HEK293 (cell line): Measurements from ENCODE around the gene VKORC1.

ENCODE experiments used
- ELK4 ChIP-seq: IDR thresholded peaks from 2 replicates; pipeline ENCODE4 v1.6.1; 2011; ENCODE audit warnings: mild to moderate bottlenecking, low read depth, low read length, borderline replicate concordance
- GFI1B ChIP-seq: fragments of 450-650 bp; formaldehyde crosslinking; IDR thresholded peaks from 2 replicates; pipeline ENCODE4 v1.5.1; 2016; ENCODE audit warnings: missing biosample characterization, missing genetic modification characterization
- GLI2 ChIP-seq: fragments of 450-650 bp; formaldehyde crosslinking; IDR thresholded peaks from 2 replicates; pipeline ENCODE4; 2017; ENCODE audit warnings: missing biosample characterization, missing genetic modification characterization, low read depth, borderline replicate concordance
- GLIS1 ChIP-seq: fragments of 450-650 bp; formaldehyde crosslinking; IDR thresholded peaks from 2 replicates; pipeline ENCODE4 v1.5.1; 2016; ENCODE audit warnings: missing biosample characterization, missing genetic modification characterization
- KLF9 ChIP-seq: fragments of 450-650 bp; formaldehyde crosslinking; IDR thresholded peaks from 2 replicates; pipeline ENCODE4 v1.5.1; 2016; ENCODE audit warnings: missing biosample characterization, missing genetic modification characterization, low read depth
- PRDM10 ChIP-seq: fragments of 450-650 bp; formaldehyde crosslinking; IDR thresholded peaks from 2 replicates; pipeline ENCODE4 v1.5.1; 2016; ENCODE audit warnings: missing biosample characterization, missing genetic modification characterization
- RBAK ChIP-seq: fragments of 450-650 bp; formaldehyde crosslinking; IDR thresholded peaks from 2 replicates; pipeline ENCODE4 v1.5.1; 2016; ENCODE audit warnings: missing biosample characterization, missing genetic modification characterization
- SCRT2 ChIP-seq: fragments of 450-650 bp; formaldehyde crosslinking; IDR thresholded peaks from 2 replicates; pipeline ENCODE4 v1.5.1; 2016; ENCODE audit warnings: missing biosample characterization, missing genetic modification characterization
- SP7 ChIP-seq: fragments of 450-650 bp; formaldehyde crosslinking; IDR thresholded peaks from 2 replicates; pipeline ENCODE4 v1.5.1; 2016; ENCODE audit warnings: missing biosample characterization, missing genetic modification characterization
- WT1 ChIP-seq: fragments of 450-650 bp; formaldehyde crosslinking; IDR thresholded peaks from 2 replicates; pipeline ENCODE4 v1.5.1; 2016; ENCODE audit warnings: missing biosample characterization, missing genetic modification characterization
- ZBTB44 ChIP-seq: fragments of 450-650 bp; IDR thresholded peaks from 2 replicates; pipeline ENCODE4 v1.5.1; 2018; ENCODE audit warnings: missing biosample characterization, mild to moderate bottlenecking, missing genetic modification characterization
- ZNF146 ChIP-seq: fragments of 450-650 bp; formaldehyde crosslinking; IDR thresholded peaks from 2 replicates; pipeline ENCODE4 v1.5.1; 2016; ENCODE audit warnings: missing biosample characterization, missing genetic modification characterization
- ZNF214 ChIP-seq: fragments of 450-650 bp; formaldehyde crosslinking; IDR thresholded peaks from 2 replicates; pipeline ENCODE4 v1.5.1; 2017; ENCODE audit warnings: missing biosample characterization, mild to moderate bottlenecking, missing genetic modification characterization, borderline replicate concordance
- ZNF266 ChIP-seq: fragments of 450-650 bp; formaldehyde crosslinking; IDR thresholded peaks from 2 replicates; pipeline ENCODE4 v1.5.1; 2016; ENCODE audit warnings: missing biosample characterization, missing genetic modification characterization, low read depth
- ZNF394 ChIP-seq: fragments of 450-650 bp; formaldehyde crosslinking; IDR thresholded peaks from 2 replicates; pipeline ENCODE4 v1.5.1; 2016; ENCODE audit warnings: missing biosample characterization, missing genetic modification characterization, mild to moderate bottlenecking, moderate library complexity, borderline replicate concordance
- ZNF521 ChIP-seq: fragments of 450-650 bp; formaldehyde crosslinking; IDR thresholded peaks from 2 replicates; pipeline ENCODE4 v1.5.1; 2017; ENCODE audit warnings: missing biosample characterization, mild to moderate bottlenecking, missing genetic modification characterization
- ZNF561 ChIP-seq: fragments of 450-650 bp; IDR thresholded peaks from 2 replicates; pipeline ENCODE4 v1.5.1; 2018; ENCODE audit warnings: missing biosample characterization, missing genetic modification characterization, borderline replicate concordance
- ZNF707 ChIP-seq: fragments of 450-650 bp; formaldehyde crosslinking; IDR thresholded peaks from 2 replicates; pipeline ENCODE4 v1.5.1; 2016; ENCODE audit warnings: missing biosample characterization, missing genetic modification characterization
- TF ChIP-seq, protein P1 (sequence below): fragments of 450-650 bp; formaldehyde crosslinking; IDR thresholded peaks from 2 replicates; pipeline ENCODE4 v1.5.1; 2016; ENCODE audit warnings: missing biosample characterization, missing genetic modification characterization, low read depth
- TF ChIP-seq, protein P2 (sequence below): fragments of 450-650 bp; formaldehyde crosslinking; conservative IDR thresholded peaks from 2 replicates; pipeline ENCODE4 v1.5.1; 2016; ENCODE audit warnings: low read depth, missing biosample characterization, missing genetic modification characterization

The VKORC1 gene

GRCh38 chr16:31081428-31082351 lies 12.9 kb downstream of the VKORC1 start (continued):
- TF ChIP-seq, protein P1, sequence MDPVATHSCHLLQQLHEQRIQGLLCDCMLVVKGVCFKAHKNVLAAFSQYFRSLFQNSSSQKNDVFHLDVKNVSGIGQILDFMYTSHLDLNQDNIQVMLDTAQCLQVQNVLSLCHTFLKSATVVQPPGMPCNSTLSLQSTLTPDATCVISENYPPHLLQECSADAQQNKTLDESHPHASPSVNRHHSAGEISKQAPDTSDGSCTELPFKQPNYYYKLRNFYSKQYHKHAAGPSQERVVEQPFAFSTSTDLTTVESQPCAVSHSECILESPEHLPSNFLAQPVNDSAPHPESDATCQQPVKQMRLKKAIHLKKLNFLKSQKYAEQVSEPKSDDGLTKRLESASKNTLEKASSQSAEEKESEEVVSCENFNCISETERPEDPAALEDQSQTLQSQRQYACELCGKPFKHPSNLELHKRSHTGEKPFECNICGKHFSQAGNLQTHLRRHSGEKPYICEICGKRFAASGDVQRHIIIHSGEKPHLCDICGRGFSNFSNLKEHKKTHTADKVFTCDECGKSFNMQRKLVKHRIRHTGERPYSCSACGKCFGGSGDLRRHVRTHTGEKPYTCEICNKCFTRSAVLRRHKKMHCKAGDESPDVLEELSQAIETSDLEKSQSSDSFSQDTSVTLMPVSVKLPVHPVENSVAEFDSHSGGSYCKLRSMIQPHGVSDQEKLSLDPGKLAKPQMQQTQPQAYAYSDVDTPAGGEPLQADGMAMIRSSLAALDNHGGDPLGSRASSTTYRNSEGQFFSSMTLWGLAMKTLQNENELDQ (tag by site-specific recombination) = no peak
- no peak for TF ChIP-seq RBAK
- TF ChIP-seq WT1 = no peak
- TF ChIP-seq ZNF394 (tag by site-specific recombination) = no peak
- no peak for TF ChIP-seq ZBTB44 (tag by site-specific recombination)
- TF ChIP-seq GLIS1 (tag by site-specific recombination) = no peak
- no peak for TF ChIP-seq ZNF561 (tag by site-specific recombination)
- TF ChIP-seq SP7 (tag by site-specific recombination) = 0 out of 2 replicates have a peak, but pooled peaks have one; percentile 4
- no peak for TF ChIP-seq ZNF266 (tag by site-specific recombination)
- TF ChIP-seq ZNF146 = no peak
- peak; percentile 48; the same call in 1 of the 2 replicates for TF ChIP-seq KLF9 (tag by site-specific recombination)
- TF ChIP-seq PRDM10 (tag by site-specific recombination) = 0 out of 2 replicates have a peak, but pooled peaks have one; percentile 41
- no peak for TF ChIP-seq ZNF521 (tag by site-specific recombination)
- no peak for TF ChIP-seq GFI1B
- TF ChIP-seq, protein P2, sequence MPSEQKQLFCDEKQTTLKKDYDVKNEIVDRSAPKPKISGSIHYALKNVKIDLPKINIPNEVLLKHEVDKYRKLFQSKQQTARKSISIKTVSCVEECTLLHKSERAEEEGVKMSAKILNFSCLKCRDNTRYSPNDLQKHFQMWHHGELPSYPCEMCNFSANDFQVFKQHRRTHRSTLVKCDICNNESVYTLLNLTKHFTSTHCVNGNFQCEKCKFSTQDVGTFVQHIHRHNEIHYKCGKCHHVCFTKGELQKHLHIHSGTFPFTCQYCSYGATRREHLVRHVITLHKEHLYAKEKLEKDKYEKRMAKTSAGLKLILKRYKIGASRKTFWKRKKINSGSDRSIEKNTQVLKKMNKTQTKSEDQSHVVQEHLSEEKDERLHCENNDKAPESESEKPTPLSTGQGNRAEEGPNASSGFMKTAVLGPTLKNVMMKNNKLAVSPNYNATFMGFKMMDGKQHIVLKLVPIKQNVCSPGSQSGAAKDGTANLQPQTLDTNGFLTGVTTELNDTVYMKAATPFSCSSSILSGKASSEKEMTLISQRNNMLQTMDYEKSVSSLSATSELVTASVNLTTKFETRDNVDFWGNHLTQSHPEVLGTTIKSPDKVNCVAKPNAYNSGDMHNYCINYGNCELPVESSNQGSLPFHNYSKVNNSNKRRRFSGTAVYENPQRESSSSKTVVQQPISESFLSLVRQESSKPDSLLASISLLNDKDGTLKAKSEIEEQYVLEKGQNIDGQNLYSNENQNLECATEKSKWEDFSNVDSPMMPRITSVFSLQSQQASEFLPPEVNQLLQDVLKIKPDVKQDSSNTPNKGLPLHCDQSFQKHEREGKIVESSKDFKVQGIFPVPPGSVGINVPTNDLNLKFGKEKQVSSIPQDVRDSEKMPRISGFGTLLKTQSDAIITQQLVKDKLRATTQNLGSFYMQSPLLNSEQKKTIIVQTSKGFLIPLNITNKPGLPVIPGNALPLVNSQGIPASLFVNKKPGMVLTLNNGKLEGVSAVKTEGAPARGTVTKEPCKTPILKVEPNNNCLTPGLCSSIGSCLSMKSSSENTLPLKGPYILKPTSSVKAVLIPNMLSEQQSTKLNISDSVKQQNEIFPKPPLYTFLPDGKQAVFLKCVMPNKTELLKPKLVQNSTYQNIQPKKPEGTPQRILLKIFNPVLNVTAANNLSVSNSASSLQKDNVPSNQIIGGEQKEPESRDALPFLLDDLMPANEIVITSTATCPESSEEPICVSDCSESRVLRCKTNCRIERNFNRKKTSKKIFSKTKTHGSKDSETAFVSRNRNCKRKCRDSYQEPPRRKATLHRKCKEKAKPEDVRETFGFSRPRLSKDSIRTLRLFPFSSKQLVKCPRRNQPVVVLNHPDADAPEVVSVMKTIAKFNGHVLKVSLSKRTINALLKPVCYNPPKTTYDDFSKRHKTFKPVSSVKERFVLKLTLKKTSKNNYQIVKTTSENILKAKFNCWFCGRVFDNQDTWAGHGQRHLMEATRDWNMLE (tag by site-specific recombination) = no peak
- no peak for TF ChIP-seq SCRT2
- no peak for TF ChIP-seq ELK4
- TF ChIP-seq ZNF214 (tag by site-specific recombination) = no peak
- peak; percentile 81 for TF ChIP-seq ZNF707 (tag by site-specific recombination)
- TF ChIP-seq GLI2 (tag by site-specific recombination) = no peak
